Ishikawa (cell line): ENCODE results near the gene DQX1.

Source experiments
- CEBPB ChIP-seq: IDR thresholded peaks from 2 replicates; pipeline ENCODE4 v1.6.1; 2012
- CREB1 ChIP-seq: IDR thresholded peaks from 2 replicates; pipeline ENCODE4 v1.6.1; 2012; ENCODE audit warnings: low read depth
- EGR1 ChIP-seq: IDR thresholded peaks from 2 replicates; pipeline ENCODE4 v1.6.1; 2012
- EP300 ChIP-seq: IDR thresholded peaks from 2 replicates; pipeline ENCODE4 v1.6.1; 2012; ENCODE audit warnings: borderline replicate concordance
- FOXM1 ChIP-seq: IDR thresholded peaks from 2 replicates; pipeline ENCODE4 v1.6.1; 2012; ENCODE audit warnings: low read depth, borderline replicate concordance
- NFIC ChIP-seq: IDR thresholded peaks from 2 replicates; pipeline ENCODE4 v1.6.1; 2012
- RAD21 ChIP-seq: IDR thresholded peaks from 2 replicates; pipeline ENCODE4 v1.6.1; 2012; ENCODE audit warnings: low read depth
- REST ChIP-seq: IDR thresholded peaks from 2 replicates; pipeline ENCODE4 v1.6.1; 2012; ENCODE audit warnings: low read depth, mild to moderate bottlenecking
- TAF1 ChIP-seq: IDR thresholded peaks from 2 replicates; pipeline ENCODE4 v1.6.1; 2012; ENCODE audit warnings: low read depth, mild to moderate bottlenecking
- TCF12 ChIP-seq: IDR thresholded peaks from 2 replicates; pipeline ENCODE4 v1.6.1; 2012; ENCODE audit warnings: low read depth
- TEAD4 ChIP-seq: IDR thresholded peaks from 2 replicates; pipeline ENCODE4 v1.6.1; 2012
- USF1 ChIP-seq: IDR thresholded peaks from 2 replicates; pipeline ENCODE4 v1.6.1; 2012
- YY1 ChIP-seq: IDR thresholded peaks from 2 replicates; pipeline ENCODE4 v1.6.1; 2012; ENCODE audit warnings: low read depth
- ZBTB7A ChIP-seq: IDR thresholded peaks from 2 replicates; pipeline ENCODE4 v1.6.1; 2012; ENCODE audit warnings: low read depth
- TF ChIP-seq, protein P1 (sequence below): IDR thresholded peaks from 2 replicates; pipeline ENCODE4 v1.6.1; 2012

Gene DQX1

GRCh38 chr2:74499940-74500577, 26.0 kb downstream of the DQX1 start:
- no peak for TF ChIP-seq RAD21
- TF ChIP-seq FOXM1 = no peak
- no peak for TF ChIP-seq TCF12
- TF ChIP-seq, protein P1, sequence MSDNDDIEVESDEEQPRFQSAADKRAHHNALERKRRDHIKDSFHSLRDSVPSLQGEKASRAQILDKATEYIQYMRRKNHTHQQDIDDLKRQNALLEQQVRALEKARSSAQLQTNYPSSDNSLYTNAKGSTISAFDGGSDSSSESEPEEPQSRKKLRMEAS = no peak

DNA sequence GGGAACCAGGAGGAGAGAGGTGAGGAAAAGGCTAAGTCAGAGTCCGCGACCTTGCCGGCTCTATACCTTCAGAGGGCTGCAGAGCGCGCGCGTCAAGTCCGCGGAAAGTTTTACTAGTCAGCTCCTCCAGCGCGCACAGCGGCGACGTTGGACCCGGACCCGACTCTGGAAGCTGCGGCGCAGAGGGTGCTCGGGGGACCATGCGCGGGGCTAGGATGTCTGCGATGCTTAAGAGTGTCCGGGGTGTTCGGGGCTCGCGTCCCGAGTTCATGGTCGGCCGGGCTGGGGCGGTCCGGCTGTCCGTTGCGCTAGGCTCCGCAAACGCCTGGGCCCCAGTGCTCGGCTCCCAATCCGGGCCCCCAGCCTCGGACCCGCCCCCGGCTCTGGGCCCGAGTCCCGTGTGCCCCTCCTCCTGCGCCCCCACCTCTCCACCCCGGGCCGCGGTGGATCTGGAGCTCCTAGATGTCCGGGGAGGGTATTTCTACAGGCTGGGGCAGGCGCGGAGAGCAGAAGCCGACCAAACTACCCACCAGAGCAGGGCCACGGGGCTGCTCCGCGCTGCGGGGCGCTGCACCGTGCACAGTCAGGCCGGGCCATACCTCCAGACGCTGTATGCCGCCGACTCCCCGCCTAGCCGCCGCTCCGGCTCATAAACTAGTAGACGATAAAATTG, 26.6 kb downstream of the DQX1 start, which contains the start of gene LBX2:
TSS of gene LBX2 (minus strand) at position 337 of the 673 bp plus-strand sequence. CDS start at position 271, 66 bp downstream.
- TF ChIP-seq NFIC = no peak
- no peak for TF ChIP-seq REST
- TF ChIP-seq CEBPB = no peak
- no peak for TF ChIP-seq YY1
- TF ChIP-seq TAF1 = no peak
- no peak for TF ChIP-seq ZBTB7A
- TF ChIP-seq, protein P1 = no peak
- no peak for TF ChIP-seq TEAD4
- no peak for TF ChIP-seq CREB1
- no peak for TF ChIP-seq USF1
- TF ChIP-seq EGR1 = no peak
- TF ChIP-seq RAD21 = no peak
- no peak for TF ChIP-seq EP300
- TF ChIP-seq TCF12 = no peak
- TF ChIP-seq FOXM1 = no peak

- TF ChIP-seq EGR1 (no peak), CREB1 (no peak), TEAD4 (no peak), NFIC (no peak), TCF12 (no peak), ZBTB7A (no peak), RAD21 (no peak), TAF1 (no peak), USF1 (no peak), CEBPB (no peak), EP300 (no peak)
- TF ChIP-seq, protein P1 = no peak
Observed at GRCh38 chr2:74498500-74499266, 27.3 kb downstream of the DQX1 start.

DNA sequence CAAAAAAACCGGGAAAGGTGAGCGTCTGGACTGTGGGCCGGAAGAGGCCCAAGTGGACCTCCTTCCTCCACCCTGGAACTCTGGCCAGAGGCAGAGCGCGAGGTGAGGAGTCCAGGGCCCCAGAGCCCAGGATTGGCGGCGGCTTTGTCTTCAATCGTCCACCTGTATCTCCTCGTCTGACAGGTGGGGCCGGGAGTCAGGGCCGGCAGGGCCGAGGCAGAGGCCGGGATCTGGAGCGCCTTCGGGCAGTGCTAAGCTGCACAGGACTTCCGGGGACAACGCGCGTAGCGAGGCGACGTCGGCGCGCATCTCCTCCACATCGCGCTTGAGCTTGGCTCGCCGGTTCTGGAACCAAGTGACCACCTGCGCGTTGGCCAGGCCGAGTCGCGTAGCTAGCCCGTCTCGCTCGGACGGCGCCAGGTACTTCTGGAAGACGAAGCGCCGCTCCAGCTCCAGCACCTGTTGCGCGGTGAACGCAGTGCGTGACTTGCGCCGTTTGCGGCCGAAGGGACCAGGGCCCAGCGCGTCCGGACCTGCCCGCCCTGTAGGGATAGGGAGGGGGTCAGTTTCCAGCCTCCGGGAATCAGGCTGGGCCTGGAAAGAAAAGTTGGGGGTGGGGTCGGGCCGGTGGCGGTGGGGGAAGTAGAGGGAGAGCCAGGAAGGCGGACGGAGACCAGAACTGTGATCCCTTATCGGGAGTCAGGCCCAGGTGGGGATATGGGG, 28.1 kb downstream of the DQX1 start:
- TF ChIP-seq EP300 = no peak
- TF ChIP-seq EGR1 = no peak
- no peak for TF ChIP-seq ZBTB7A
- no peak for TF ChIP-seq TAF1
- TF ChIP-seq REST = no peak
- no peak for TF ChIP-seq TCF12
- TF ChIP-seq USF1 = no peak
- TF ChIP-seq NFIC = no peak
- TF ChIP-seq FOXM1 = no peak
- TF ChIP-seq TEAD4 = no peak
- TF ChIP-seq, protein P1 = no peak
- TF ChIP-seq CREB1 = no peak
- no peak for TF ChIP-seq YY1
- no peak for TF ChIP-seq CEBPB
- TF ChIP-seq RAD21 = no peak
